Kidney epithelial cell (primary cell): Measurements from ENCODE around the gene EPB41L2. TPM values are rescaled to one million over a fixed set of nuclear protein-coding genes. Genes with fewer than 3 reads are reported as not detected.
A peak's percentile ranks its signal among the peaks of the same experiment; 100 is the strongest.

Experiments
- DNase-seq: peaks from one replicate; pipeline ENCODE4 v3.0.0-alpha.2; 2010; ENCODE audit warnings: low read depth
- H3K27me3 ChIP-seq: 2 replicates; pipeline ENCODE4 v1.6.0; 2011; ENCODE audit warnings: low read length; ENCODE audit not compliant: control insufficient read depth, insufficient read depth
- H3K36me3 ChIP-seq: 2 replicates; pipeline ENCODE4 v1.5.1; 2011; ENCODE audit warnings: low read length; ENCODE audit not compliant: control insufficient read depth, insufficient read depth
- H3K4me3 ChIP-seq: 2 replicates; pipeline ENCODE4 v1.5.1; 2011; ENCODE audit warnings: low read depth, mild to moderate bottlenecking, control low read depth, low read length
- total RNA-seq: library from RNA; depleted of rRNA; stranded (reverse); fragments of >200 nt; gene quantifications from 2 replicates; pipeline ENCODE4 v1.2.3, GENCODE V29; 2015
- TF ChIP-seq, protein P1 (sequence below): IDR thresholded peaks from 2 replicates; pipeline ENCODE4 v1.5.1; 2011; ENCODE audit warnings: mild to moderate bottlenecking, moderate library complexity, low read length, control low read depth, inconsistent platforms; ENCODE audit not compliant: insufficient read depth, poor library complexity, severe bottlenecking

EPB41L2 gene
- total RNA-seq, 1 donor from 2014 or later: 48.7 TPM

DNA sequence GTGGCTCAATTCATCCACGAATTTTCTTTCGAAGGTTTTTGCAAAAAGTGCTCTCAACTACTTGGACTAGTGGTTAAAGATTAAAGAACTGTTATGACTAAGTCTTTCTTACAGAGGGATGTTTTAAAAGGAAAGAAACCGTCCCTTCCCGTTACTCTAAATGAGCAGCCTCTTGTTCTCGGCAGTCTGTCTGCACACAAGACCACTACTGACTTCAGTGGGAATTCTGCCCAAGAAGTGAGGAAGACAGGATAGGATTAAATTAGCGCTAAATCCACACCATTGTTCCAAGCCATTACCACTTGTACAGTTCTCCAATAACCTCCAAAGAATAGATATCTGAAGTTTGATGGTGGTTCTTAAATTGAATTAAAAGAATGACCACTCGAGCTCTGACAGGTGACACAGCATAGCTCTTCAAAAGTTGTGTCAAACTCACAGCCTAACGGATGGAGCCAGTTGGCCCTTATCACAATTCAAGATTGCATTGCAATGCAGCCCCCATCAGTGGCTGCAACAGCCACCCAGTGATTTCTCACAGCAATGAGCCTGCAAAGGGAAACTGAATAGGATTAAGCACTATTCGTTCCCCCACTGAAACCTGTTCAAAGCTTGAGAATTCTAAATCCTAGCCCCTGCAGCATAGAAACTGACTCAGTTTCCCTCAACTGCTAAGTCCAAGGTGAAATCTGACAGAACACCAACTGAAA lies 1.8 kb downstream of the EPB41L2 start:
- peak; percentile 72 for DNase-seq
- H3K27me3 ChIP-seq: no peaks in the 10 kb centered on the region
- TF ChIP-seq, protein P1, sequence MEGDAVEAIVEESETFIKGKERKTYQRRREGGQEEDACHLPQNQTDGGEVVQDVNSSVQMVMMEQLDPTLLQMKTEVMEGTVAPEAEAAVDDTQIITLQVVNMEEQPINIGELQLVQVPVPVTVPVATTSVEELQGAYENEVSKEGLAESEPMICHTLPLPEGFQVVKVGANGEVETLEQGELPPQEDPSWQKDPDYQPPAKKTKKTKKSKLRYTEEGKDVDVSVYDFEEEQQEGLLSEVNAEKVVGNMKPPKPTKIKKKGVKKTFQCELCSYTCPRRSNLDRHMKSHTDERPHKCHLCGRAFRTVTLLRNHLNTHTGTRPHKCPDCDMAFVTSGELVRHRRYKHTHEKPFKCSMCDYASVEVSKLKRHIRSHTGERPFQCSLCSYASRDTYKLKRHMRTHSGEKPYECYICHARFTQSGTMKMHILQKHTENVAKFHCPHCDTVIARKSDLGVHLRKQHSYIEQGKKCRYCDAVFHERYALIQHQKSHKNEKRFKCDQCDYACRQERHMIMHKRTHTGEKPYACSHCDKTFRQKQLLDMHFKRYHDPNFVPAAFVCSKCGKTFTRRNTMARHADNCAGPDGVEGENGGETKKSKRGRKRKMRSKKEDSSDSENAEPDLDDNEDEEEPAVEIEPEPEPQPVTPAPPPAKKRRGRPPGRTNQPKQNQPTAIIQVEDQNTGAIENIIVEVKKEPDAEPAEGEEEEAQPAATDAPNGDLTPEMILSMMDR: no peak
- H3K4me3 ChIP-seq: peak overlapping the region; percentile 93
- no peaks in the 10 kb centered on the region for H3K36me3 ChIP-seq

DNA sequence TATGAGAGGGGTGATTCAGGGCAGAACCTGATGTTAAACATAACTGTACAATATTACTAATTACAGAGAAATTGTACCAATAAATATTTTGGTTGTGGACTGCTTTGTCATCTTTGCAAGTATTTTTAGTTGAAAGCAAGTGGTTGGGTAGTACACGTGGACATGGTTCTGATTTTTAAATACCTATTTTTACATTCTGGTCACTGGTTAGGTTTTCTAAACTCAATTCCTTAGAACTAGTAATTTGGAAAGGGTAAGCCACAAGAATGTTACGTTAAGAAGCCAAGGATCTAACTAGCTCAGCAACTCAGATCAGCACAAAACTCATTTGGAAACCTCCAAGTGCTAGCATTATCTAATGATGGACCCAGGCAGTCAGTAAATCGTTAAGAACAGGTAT lies 2.7 kb downstream of the EPB41L2 start:
- no peak overlapping the region for H3K4me3 ChIP-seq
- H3K27me3 ChIP-seq: no peaks in the 10 kb centered on the region
- TF ChIP-seq, protein P1: no peak
- no peaks in the 10 kb centered on the region for H3K36me3 ChIP-seq
- DNase-seq: no peak

DNA sequence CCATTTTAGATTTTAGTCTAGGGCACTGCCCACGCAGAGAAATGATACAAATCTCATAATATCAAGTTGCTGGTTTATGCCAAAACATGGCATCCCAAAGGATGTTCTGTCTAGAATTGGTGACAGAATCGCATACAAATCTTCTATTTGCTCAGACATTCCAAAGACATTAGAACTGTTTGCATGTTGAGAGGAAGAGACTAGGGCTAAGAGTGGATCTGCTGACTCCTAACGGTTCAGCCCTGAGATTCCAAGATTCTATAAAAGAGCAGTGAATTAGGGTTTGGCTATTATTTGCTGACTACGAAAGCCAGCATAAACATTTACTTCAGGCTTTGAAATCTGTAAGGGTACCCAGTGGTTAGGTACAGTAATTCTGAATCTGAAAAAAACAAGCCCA lies 3.6 kb downstream of the EPB41L2 start:
- Histone ChIP-seq H3K36me3 (no peaks in the 10 kb centered on the region), H3K4me3 (no peak overlapping the region), H3K27me3 (no peaks in the 10 kb centered on the region)
- no peak for DNase-seq
- TF ChIP-seq, protein P1: no peak

DNA sequence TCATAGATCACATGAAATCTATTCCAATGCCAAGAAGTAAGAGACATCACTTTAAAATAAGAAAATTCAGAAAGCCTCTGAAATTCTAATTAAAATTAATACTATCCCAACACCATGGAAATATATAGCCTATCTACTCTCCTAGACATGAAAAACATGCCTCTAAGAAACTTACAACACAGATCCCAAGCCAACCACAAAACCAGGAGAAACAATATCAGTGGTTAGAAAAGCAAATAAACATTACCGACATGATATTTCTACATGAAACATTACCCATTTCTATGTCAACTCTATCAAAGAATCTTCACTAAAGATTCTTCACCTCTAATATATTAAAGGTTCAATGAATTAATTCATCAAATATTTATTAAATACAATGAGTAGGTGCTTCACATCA lies 4.8 kb downstream of the EPB41L2 start:
- TF ChIP-seq, protein P1: no peak
- no peak for DNase-seq
- no peaks in the 10 kb centered on the region for H3K36me3 ChIP-seq
- no peaks in the 10 kb centered on the region for H3K27me3 ChIP-seq
- no peak overlapping the region for H3K4me3 ChIP-seq

DNA sequence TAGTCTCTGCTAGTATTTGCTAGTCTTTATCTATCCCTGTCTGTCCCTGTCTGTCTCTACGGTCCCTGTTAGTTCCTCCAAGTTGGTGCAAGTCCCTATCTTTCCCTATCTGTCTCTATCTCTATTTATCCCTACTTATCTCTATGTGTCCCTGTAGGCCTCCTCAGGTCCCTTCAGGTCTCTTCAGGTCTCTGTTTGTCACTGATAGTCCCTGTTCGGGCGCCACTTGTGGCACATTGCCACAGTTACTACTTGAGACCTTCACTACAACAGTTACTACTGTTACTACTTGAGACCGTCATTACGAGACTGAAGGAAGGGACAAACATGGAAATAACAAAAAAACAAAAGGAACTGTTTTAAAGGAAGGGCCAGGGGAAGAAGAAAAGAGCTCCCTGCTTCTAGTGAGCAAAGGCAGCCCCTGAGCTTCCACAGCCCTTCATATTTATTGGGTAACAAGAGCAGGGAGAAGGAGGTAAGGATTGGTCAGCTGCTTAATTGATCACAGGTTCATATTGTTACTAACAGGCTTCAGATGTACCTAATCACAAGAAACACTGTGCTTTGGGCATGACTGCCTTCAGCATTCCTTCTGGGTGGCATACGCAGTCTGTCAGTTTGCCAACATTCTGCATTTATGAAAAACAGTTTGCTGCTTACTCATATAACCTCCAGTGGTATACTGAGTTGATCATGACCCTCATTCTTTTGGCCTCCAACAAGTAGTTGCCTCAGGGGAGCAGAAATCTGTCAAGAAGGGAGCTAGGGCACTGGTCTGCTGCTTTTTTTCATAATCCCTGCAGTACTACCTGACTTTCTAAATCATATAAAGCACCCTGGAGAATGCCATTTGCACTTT lies 8.4 kb downstream of the EPB41L2 start:
- H3K36me3 ChIP-seq: no peaks in the 10 kb centered on the region
- DNase-seq: no peak
- H3K4me3 ChIP-seq: no peak overlapping the region
- TF ChIP-seq, protein P1: no peak
- H3K27me3 ChIP-seq: no peaks in the 10 kb centered on the region
